ENCODE results near the gene NMUR1.

NMUR1 gene

DNA sequence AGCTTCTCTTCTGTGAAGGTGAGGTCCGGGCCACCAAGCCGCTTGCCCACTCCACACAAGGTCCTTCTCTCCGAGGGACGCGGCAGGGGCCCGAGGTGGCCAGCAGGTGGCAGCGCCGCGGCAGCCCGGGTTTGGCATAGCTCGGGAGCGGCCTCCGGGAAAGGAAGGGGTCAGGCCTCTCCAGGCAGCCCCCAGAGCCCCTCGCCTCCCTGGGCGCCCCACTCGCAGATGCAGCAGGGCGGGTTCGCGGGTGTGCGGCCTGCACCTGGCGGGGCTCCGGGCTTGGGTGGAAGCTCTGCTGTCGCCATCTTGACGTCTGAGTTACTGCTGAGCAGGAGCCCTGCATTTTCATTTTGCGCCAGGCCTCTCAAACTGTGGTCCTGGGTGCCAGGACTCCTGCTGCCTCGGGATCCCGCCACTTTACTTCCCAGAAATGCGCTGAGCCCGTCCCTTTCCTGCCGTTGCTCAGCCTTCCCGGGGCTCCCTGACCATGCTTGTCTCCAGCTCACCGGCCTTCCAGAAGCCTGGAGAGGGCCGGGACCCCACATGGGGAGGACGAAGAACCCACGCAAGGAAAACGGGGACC is 47.3 kb downstream of the NMUR1 start:
- peak; percentile 40 for DNase-seq

DNA sequence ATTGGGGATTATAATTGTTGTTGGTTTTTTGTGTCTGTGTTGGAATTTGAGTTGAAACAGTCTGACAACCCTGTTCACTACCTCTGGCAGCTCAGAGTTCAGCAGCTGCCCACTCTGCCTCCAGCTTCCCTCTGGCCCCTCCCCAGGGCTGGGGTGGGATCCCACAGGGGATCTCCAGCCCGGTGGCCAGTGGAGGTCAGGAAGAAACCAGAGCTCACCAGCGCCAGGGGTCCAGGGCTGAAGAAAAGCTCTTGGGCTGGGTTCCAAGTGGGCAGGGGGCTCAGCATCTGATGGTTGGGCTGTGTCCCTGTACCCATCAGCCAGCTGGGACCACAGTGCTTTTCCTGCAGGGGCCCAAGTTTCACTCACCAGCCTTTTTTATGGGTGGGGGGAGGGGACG is 49.5 kb downstream of the NMUR1 start:
- DNase-seq: no peak

DNA sequence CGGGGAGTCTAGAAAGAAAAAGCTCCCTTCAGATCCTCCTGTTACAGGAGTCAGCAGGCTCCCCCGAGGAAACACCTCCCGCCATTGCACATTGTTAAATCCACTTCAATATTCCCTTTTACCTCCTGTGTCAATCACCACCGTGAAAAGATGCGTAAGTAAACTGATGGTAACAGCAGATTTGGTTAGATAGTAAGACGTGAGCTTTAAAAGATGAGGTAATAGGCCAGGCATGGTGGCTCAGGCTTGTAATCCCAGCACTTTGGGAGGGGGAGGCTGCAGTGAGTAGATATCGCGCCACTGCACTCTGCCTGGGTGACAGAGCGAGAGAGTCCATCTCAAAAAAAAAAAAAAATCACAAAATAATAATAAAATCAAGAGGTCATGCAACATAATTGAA is 50.8 kb downstream of the NMUR1 start:
- DNase-seq: no peak

DNA sequence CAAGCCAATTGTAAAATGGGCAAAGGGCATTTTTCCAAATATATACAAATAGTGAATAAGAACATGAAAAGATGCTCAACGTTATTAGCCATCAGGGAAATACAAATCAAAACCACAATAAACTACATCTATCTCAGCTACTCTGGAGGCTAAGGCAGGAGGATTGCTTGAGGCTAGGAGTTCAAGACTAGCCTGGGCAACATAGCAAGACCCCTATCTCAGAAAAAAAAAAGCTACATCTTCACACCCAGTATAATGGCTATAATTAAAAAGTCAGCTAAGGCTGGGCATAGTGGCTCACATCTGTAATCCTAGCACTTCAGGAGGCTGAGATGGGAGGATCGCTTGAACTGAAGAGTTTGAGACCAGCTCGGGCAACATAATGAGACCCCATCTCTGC is 53.3 kb downstream of the NMUR1 start:
- DNase-seq: no peak

DNA sequence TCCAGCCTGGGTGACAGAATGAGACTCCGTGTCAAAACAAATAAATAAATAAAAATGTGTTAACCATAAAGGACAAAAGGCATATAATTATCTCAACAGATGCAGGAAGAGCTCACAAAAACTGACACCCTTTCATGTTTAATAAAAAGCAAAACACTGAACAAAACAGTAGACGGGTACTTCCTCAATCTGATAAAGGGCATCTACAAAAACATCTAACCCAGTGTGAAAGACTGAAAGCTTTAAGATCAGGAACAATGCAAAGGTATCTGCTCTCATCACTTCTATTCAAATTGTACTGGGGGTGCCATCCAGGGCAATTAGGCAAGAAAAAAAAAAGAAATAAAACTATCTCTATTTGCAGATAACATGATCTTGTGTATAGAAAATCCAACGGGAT is 54.3 kb downstream of the NMUR1 start:
- no peak for DNase-seq

Data from DMS153 (cell line).